ENCODE data around the gene DISC1.

GRCh38 chr1:231893400-231894102 is 267.0 kb downstream of the DISC1 start:
- TF ChIP-seq POLR2A (IDR thresholded peaks at IDR 0.05; ENCODE audit: borderline replicate concordance, extremely low read depth, insufficient read depth, insufficient read length) (no peak), ZNF274 (IDR thresholded peaks at IDR 0.05; ENCODE audit: low read depth, low read length) (no peak), EZH2 (IDR thresholded peaks at IDR 0.05) (no peak), SRF (IDR thresholded peaks at IDR 0.05; ENCODE audit: low read depth) (no peak), EZH2phosphoT487 (IDR thresholded peaks at IDR 0.05; ENCODE audit: borderline replicate concordance) (no peak), POLR2AphosphoS5 (IDR thresholded peaks at IDR 0.05; ENCODE audit: low read depth, low read length) (no peak), ZBTB33 (IDR thresholded peaks at IDR 0.05; ENCODE audit: extremely low read depth, insufficient replicate concordance, low read length) (no peak), RAD21 (IDR thresholded peaks at IDR 0.05; ENCODE audit: low read depth) (no peak), JUND (IDR thresholded peaks at IDR 0.05) (no peak), ELF1 (IDR thresholded peaks at IDR 0.05; ENCODE audit: borderline replicate concordance, low read depth) (no peak), TCF7L2 (IDR thresholded peaks at IDR 0.05; ENCODE audit: borderline replicate concordance, extremely low read depth, insufficient read depth, insufficient read length) (no peak)
- TF ChIP-seq, protein P1, sequence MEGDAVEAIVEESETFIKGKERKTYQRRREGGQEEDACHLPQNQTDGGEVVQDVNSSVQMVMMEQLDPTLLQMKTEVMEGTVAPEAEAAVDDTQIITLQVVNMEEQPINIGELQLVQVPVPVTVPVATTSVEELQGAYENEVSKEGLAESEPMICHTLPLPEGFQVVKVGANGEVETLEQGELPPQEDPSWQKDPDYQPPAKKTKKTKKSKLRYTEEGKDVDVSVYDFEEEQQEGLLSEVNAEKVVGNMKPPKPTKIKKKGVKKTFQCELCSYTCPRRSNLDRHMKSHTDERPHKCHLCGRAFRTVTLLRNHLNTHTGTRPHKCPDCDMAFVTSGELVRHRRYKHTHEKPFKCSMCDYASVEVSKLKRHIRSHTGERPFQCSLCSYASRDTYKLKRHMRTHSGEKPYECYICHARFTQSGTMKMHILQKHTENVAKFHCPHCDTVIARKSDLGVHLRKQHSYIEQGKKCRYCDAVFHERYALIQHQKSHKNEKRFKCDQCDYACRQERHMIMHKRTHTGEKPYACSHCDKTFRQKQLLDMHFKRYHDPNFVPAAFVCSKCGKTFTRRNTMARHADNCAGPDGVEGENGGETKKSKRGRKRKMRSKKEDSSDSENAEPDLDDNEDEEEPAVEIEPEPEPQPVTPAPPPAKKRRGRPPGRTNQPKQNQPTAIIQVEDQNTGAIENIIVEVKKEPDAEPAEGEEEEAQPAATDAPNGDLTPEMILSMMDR (IDR thresholded peaks at IDR 0.05 in 2 of 3, conservative IDR thresholded peaks at IDR 0.05 in 1 of 3; ENCODE audit: borderline replicate concordance in 1 of 3, insufficient read depth in 1 of 3, low read depth in 2 of 3, low read length in 2 of 3), result no peak
- TF ChIP-seq, protein P2, sequence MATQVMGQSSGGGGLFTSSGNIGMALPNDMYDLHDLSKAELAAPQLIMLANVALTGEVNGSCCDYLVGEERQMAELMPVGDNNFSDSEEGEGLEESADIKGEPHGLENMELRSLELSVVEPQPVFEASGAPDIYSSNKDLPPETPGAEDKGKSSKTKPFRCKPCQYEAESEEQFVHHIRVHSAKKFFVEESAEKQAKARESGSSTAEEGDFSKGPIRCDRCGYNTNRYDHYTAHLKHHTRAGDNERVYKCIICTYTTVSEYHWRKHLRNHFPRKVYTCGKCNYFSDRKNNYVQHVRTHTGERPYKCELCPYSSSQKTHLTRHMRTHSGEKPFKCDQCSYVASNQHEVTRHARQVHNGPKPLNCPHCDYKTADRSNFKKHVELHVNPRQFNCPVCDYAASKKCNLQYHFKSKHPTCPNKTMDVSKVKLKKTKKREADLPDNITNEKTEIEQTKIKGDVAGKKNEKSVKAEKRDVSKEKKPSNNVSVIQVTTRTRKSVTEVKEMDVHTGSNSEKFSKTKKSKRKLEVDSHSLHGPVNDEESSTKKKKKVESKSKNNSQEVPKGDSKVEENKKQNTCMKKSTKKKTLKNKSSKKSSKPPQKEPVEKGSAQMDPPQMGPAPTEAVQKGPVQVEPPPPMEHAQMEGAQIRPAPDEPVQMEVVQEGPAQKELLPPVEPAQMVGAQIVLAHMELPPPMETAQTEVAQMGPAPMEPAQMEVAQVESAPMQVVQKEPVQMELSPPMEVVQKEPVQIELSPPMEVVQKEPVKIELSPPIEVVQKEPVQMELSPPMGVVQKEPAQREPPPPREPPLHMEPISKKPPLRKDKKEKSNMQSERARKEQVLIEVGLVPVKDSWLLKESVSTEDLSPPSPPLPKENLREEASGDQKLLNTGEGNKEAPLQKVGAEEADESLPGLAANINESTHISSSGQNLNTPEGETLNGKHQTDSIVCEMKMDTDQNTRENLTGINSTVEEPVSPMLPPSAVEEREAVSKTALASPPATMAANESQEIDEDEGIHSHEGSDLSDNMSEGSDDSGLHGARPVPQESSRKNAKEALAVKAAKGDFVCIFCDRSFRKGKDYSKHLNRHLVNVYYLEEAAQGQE (IDR thresholded peaks at IDR 0.05; ENCODE audit: low read depth), result no peak
- TF ChIP-seq, protein P3, sequence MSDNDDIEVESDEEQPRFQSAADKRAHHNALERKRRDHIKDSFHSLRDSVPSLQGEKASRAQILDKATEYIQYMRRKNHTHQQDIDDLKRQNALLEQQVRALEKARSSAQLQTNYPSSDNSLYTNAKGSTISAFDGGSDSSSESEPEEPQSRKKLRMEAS (IDR thresholded peaks at IDR 0.05), result no peak
